ENCODE results near the gene WIPI1. TPM values are rescaled to one million over a fixed set of nuclear protein-coding genes. Genes with fewer than 3 reads are reported as not detected.

Gene WIPI1
- total RNA-seq, 2 donors from 2014 or later, result 8.6 to 25.6 TPM

GRCh38 chr17:68453991-68454665 is 3.2 kb downstream of the WIPI1 start:
- Mint-ChIP-seq H3K27me3 (no peaks in the 10 kb centered on the region), H3K9me3 (no peaks in the 10 kb centered on the region), H3K4me3 (no peak overlapping the region), H3K36me3 (ENCODE audit: low read depth) (peaks cover 23% of the 10 kb centered on the region), H3K27ac (no peak overlapping the region), H3K4me1 (peaks cover 16% of the 10 kb centered on the region)
- no peak for ATAC-seq (replicated peaks)

DNA sequence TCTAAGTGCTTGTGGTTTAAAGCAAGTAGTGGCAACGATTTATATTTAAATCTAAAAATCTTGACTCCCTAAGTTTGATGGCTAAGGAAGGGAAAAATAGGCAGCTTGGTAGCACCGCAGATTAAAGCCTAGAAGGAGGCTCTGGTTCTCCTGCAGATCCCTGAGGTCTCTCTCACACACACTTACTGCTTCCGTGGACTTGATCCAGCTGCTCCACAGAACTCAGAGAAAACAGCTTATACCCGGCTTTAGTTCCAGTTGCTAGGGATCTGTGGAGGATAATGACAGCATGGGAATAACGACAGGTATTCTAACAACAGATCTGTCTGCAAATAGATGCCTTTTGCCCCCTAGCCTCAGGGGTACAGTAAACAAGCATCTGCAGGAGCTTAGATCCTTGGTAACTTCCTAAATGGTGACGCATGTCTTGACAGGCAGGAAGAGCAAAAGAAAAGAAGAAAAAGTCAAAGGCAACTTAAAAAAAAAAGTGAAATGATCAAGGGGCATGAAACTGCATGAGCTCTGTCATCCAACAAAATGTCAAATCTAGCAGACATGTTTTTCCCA is 4.5 kb downstream of the WIPI1 start:
- Mint-ChIP-seq H3K4me1 (peaks cover 4% of the 10 kb centered on the region), H3K9me3 (no peaks in the 10 kb centered on the region), H3K27ac (no peak overlapping the region), H3K4me3 (no peak overlapping the region), H3K27me3 (no peaks in the 10 kb centered on the region), H3K36me3 (ENCODE audit: low read depth) (peaks cover 35% of the 10 kb centered on the region)
- no peak for ATAC-seq (replicated peaks)

- Mint-ChIP-seq H3K4me3 (no peak overlapping the region), H3K27me3 (no peaks in the 10 kb centered on the region), H3K9me3 (no peaks in the 10 kb centered on the region), H3K27ac (no peak overlapping the region), H3K4me1 (peaks cover 4% of the 10 kb centered on the region), H3K36me3 (ENCODE audit: low read depth) (peaks cover 35% of the 10 kb centered on the region)
- no peak for ATAC-seq (replicated peaks)
Measured at GRCh38 chr17:68451670-68452354, 5.5 kb downstream of the WIPI1 start.

- Mint-ChIP-seq H3K4me1 (peaks cover 4% of the 10 kb centered on the region), H3K27me3 (no peaks in the 10 kb centered on the region), H3K36me3 (ENCODE audit: low read depth) (peaks cover 35% of the 10 kb centered on the region), H3K27ac (no peak overlapping the region), H3K4me3 (no peak overlapping the region), H3K9me3 (no peaks in the 10 kb centered on the region)
- no peak for ATAC-seq (replicated peaks)
Measured at GRCh38 chr17:68450801-68451200, 6.5 kb downstream of the WIPI1 start.

DNA sequence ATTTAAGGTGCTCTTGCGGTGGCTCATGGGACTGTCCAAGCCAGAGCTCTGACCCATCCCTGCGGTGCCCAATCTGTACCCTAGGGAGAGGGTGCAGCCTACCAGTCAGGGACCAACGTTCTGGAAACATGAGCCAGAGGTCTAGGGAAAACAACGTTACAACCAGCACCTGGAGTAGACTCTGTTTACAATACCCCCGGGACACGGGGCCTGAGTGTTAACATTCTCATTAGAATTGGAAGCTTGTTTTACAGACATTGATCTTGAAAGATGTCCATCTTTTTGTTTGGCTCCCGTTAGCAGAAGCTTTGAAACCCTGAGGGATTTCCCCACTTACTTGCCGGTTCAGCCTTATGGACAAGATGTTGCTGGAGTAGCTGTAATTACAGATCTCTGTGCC is 6.9 kb downstream of the WIPI1 start:
- Mint-ChIP-seq H3K4me1 (peaks cover 4% of the 10 kb centered on the region), H3K27me3 (no peaks in the 10 kb centered on the region), H3K36me3 (ENCODE audit: low read depth) (peaks cover 35% of the 10 kb centered on the region), H3K27ac (no peak overlapping the region), H3K9me3 (no peaks in the 10 kb centered on the region), H3K4me3 (no peak overlapping the region)
- no peak for ATAC-seq (replicated peaks)

- no peak overlapping the region for H3K27ac Mint-ChIP-seq
- peaks cover 4% of the 10 kb centered on the region for H3K4me1 Mint-ChIP-seq
- H3K27me3 Mint-ChIP-seq, result no peaks in the 10 kb centered on the region
- no peak for ATAC-seq (replicated peaks)
- H3K4me3 Mint-ChIP-seq, result no peak overlapping the region
- H3K36me3 Mint-ChIP-seq (ENCODE audit: low read depth), result peaks cover 38% of the 10 kb centered on the region
- no peaks in the 10 kb centered on the region for H3K9me3 Mint-ChIP-seq
Measured at GRCh38 chr17:68449021-68449739, 8.1 kb downstream of the WIPI1 start.

DNA sequence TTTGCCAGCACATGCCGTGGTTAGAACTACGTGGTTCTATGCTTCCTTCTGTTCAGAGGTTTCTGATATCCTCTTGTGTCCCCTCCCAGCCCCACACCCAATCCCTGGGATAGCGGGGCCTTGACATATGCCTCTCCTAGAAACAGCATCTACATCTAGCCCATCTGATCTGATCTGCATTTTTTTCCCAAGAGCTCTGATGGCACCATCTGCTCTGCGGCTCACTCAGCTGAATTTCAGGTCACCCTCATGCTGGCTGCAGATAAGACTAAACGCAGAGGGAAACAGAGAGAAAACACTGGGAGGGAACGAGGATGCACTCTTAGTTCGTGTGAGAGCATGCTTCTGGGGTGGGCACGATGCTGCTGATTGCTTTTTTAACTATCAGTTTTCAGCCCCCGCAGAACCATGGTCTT is 10.7 kb downstream of the WIPI1 start:
- no peaks in the 10 kb centered on the region for H3K9me3 Mint-ChIP-seq
- no peak for ATAC-seq (replicated peaks)
- H3K27ac Mint-ChIP-seq, result peak overlapping the region; percentile 17
- peaks cover 1% of the 10 kb centered on the region for H3K4me1 Mint-ChIP-seq
- no peak overlapping the region for H3K4me3 Mint-ChIP-seq
- peaks cover 38% of the 10 kb centered on the region for H3K36me3 Mint-ChIP-seq (ENCODE audit: low read depth)
- no peaks in the 10 kb centered on the region for H3K27me3 Mint-ChIP-seq

DNA sequence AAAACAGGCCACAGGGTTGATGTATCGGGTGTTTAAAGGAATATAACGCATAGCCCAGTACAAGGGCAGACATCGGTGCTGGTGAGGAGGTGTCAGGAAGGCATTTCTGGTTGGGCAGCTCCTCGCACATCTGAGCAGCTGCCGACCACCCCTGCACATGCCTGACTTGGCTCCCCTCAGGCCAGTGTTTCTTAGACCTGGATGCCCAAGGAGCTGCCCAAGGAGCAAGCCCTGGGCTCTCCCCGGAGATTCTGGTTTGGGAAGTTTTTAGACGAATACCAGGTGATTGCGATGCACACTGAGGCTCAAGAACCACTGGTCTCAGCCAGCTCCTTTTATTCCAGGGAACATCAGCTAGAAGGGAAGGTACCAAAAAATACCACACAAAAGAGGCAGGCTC is 11.6 kb downstream of the WIPI1 start:
- ATAC-seq (replicated peaks), result no peak
- no peak overlapping the region for H3K4me3 Mint-ChIP-seq
- no peak overlapping the region for H3K27ac Mint-ChIP-seq
- H3K9me3 Mint-ChIP-seq, result no peaks in the 10 kb centered on the region
- peaks cover 32% of the 10 kb centered on the region for H3K36me3 Mint-ChIP-seq (ENCODE audit: low read depth)
- peaks cover 10% of the 10 kb centered on the region for H3K4me1 Mint-ChIP-seq
- H3K27me3 Mint-ChIP-seq, result no peaks in the 10 kb centered on the region

GRCh38 chr17:68443972-68444464 is 13.3 kb downstream of the WIPI1 start:
- no peak overlapping the region for H3K27ac Mint-ChIP-seq
- ATAC-seq (replicated peaks), result no peak
- H3K9me3 Mint-ChIP-seq, result no peaks in the 10 kb centered on the region
- H3K27me3 Mint-ChIP-seq, result no peaks in the 10 kb centered on the region
- H3K36me3 Mint-ChIP-seq (ENCODE audit: low read depth), result peaks cover 16% of the 10 kb centered on the region
- peaks cover 11% of the 10 kb centered on the region for H3K4me1 Mint-ChIP-seq
- H3K4me3 Mint-ChIP-seq, result no peak overlapping the region

GRCh38 chr17:68441070-68441770 is 16.1 kb downstream of the WIPI1 start:
- peaks cover 6% of the 10 kb centered on the region for H3K36me3 Mint-ChIP-seq (ENCODE audit: low read depth)
- peak overlapping the region; percentile 18 for H3K27ac Mint-ChIP-seq
- H3K27me3 Mint-ChIP-seq, result no peaks in the 10 kb centered on the region
- no peak overlapping the region for H3K4me3 Mint-ChIP-seq
- ATAC-seq (replicated peaks), result no peak
- peaks cover 23% of the 10 kb centered on the region for H3K4me1 Mint-ChIP-seq
- H3K9me3 Mint-ChIP-seq, result no peaks in the 10 kb centered on the region

DNA sequence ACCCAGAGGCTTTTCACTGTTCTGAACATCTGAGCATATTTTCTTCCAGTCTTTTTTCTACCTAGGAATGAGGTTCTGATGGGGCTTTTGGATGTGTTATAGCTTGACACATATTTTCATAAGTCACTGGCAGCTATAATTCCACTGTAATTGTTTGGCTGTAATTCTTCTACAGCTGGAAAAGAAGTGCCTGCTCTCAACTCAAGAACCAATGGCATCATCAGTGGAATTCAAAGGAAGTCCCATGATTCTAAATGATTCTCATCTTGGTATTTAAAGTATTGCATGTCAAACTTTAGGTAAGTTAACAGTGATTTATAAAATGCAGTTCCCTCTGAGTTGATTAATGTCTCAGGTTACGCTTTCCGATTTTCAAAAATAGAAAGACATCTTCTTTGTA is 16.8 kb downstream of the WIPI1 start:
- no peak for ATAC-seq (replicated peaks)
- H3K9me3 Mint-ChIP-seq, result no peaks in the 10 kb centered on the region

DNA sequence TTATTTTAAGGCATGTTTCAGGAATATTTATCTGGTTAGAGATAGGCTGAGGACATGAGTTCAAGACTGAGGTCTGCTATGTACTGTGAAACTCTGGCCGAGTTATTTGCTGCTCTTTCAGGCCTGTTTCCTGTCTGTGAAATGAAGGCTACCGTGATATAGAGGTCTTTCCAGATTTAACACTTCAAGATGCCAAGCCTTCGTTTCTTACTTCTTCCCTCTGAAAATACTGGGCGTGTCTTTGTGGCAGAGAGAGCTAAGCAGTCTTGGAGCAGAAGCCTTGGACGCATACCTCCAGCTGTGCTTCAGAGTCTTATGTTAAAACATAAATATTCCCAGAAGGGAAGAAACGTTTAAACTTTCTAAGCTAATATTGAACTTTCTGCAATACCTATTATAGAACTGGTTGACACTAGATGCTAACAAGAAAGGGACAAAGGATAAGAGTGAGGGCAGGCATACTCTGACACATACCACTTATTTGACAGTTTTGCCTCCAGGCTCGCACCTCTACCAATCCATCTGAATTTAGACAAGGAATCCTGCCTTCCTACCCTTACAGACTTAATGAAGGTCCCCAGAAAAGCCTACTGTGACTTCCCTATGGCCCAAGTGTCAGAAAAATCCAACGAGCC is 17.5 kb downstream of the WIPI1 start:
- Mint-ChIP-seq H3K36me3 (ENCODE audit: low read depth) (peaks cover 12% of the 10 kb centered on the region), H3K9me3 (no peaks in the 10 kb centered on the region), H3K4me3 (no peak overlapping the region), H3K27ac (peak overlapping the region; percentile 93), H3K4me1 (peaks cover 29% of the 10 kb centered on the region), H3K27me3 (no peaks in the 10 kb centered on the region)
- no peak for ATAC-seq (replicated peaks)

More for the DNA sequence above, 16.8 kb downstream of the WIPI1 start:
- Mint-ChIP-seq H3K4me3 (no peak overlapping the region), H3K27me3 (no peaks in the 10 kb centered on the region), H3K4me1 (peaks cover 29% of the 10 kb centered on the region), H3K27ac (peak overlapping the region; percentile 18), H3K36me3 (ENCODE audit: low read depth) (peaks cover 12% of the 10 kb centered on the region)

GRCh38 chr17:68437979-68438822 is 19.1 kb downstream of the WIPI1 start:
- ATAC-seq (replicated peaks), result peak; percentile 82
- Mint-ChIP-seq H3K4me1 (peaks cover 29% of the 10 kb centered on the region), H3K36me3 (ENCODE audit: low read depth) (peaks cover 11% of the 10 kb centered on the region)

More at GRCh38 chr17:68437979-68438822, 19.1 kb downstream of the WIPI1 start:
- H3K4me3 Mint-ChIP-seq, result peak overlapping the region; percentile 67
- H3K27me3 Mint-ChIP-seq, result no peaks in the 10 kb centered on the region
- peak overlapping the region; percentile 93 for H3K27ac Mint-ChIP-seq
- H3K9me3 Mint-ChIP-seq, result no peaks in the 10 kb centered on the region

Data from activated T-helper 17 cell treated with anti-CD3 and anti-CD28 coated beads, Interleukin-2, amount 50 U/mL, for 72 hours (primary cell).